PC-9 (cell line): ENCODE data around the gene ARHGAP40. TPM values are rescaled to one million over a fixed set of nuclear protein-coding genes. Genes with fewer than 3 reads are reported as not detected.

Experiments used
- BruUV-seq: library from RNA; stranded (reverse); fragments of 400-500 nt; replicated peaks from 2 replicates; lab custom pipeline; 2021; lab: Mats Ljungman, UMichigan
- CTCF ChIA-PET: fragments of 300-600 bp; sonication (Branson Sonifier 250); formaldehyde crosslinking; loops from one replicate; lab custom pipeline; 2022; ENCODE audit warnings: antibody characterized with exemption; lab: Charles Lee
- POLR2A ChIA-PET: fragments of 300-600 bp; sonication (Branson Sonifier 250); formaldehyde crosslinking; loops from one replicate; lab custom pipeline; 2022; ENCODE audit warnings: antibody characterized with exemption; ENCODE audit not compliant: unreplicated experiment; lab: Charles Lee
- DNase-seq, 2 experiments: peaks; one replicate each; pipeline versions ENCODE4 v3.0.0 to v3.0.0-alpha.2; 2015 to 2022; ENCODE audit warnings: mixed read lengths in 1 of 2
- H2AFZ ChIP-seq: fragments of 200-600 bp; sonication (generic); 2 replicates; pipeline ENCODE4 v1.8.1; 2017; ENCODE audit warnings: antibody characterized with exemption
- H3F3A ChIP-seq: fragments of 200-600 bp; sonication (generic); 2 replicates; pipeline ENCODE4 v1.8.1; 2017; ENCODE audit warnings: antibody characterized with exemption, mild to moderate bottlenecking, low read depth; ENCODE audit not compliant: insufficient read depth
- H3K27ac ChIP-seq: fragments of 200-600 bp; sonication (generic); 2 replicates; pipeline ENCODE4 v1.6.1; 2016; ENCODE audit warnings: mixed run types
- H3K27me3 ChIP-seq: fragments of 200-600 bp; sonication (generic); 2 replicates; pipeline ENCODE4 v1.6.1; 2016; ENCODE audit warnings: low read depth, mixed run types; ENCODE audit not compliant: insufficient read depth
- H3K36me3 ChIP-seq: fragments of 200-600 bp; sonication (generic); 2 replicates; pipeline ENCODE4 v1.6.1; 2016; ENCODE audit warnings: low read depth, mixed run types
- H3K4me1 ChIP-seq: fragments of 200-600 bp; sonication (generic); replicated peaks from 2 replicates; pipeline ENCODE4 v1.6.1; 2016; ENCODE audit warnings: mixed run types; ENCODE audit not compliant: insufficient read depth
- H3K4me2 ChIP-seq: fragments of 200-600 bp; sonication (generic); 2 replicates; pipeline ENCODE4 v1.6.1; 2017; ENCODE audit warnings: mixed run types
- H3K4me3 ChIP-seq: fragments of 200-600 bp; sonication (generic); 2 replicates; pipeline ENCODE4 v1.6.1; 2016; ENCODE audit warnings: mixed run types
- H3K79me2 ChIP-seq: fragments of 200-600 bp; sonication (generic); 2 replicates; pipeline ENCODE4 v1.6.1; 2017; ENCODE audit warnings: low read depth, mixed run types
- H3K9me2 ChIP-seq: fragments of 200-600 bp; sonication (generic); 2 replicates; pipeline ENCODE4 v1.8.1; 2017; ENCODE audit warnings: mild to moderate bottlenecking; ENCODE audit not compliant: insufficient read depth
- H3K9me3 ChIP-seq: fragments of 200-600 bp; sonication (generic); 2 replicates; pipeline ENCODE4 v1.8.1; 2016; ENCODE audit warnings: low read depth; ENCODE audit not compliant: insufficient read depth
- H4K20me1 ChIP-seq: fragments of 200-600 bp; sonication (generic); 2 replicates; pipeline ENCODE4 v1.8.1; 2017; ENCODE audit not compliant: insufficient read depth
- CTCF ChIP-seq: fragments of 200-600 bp; sonication (generic); conservative IDR thresholded peaks from 2 replicates; pipeline ENCODE4 v1.6.1; 2017; ENCODE audit warnings: mixed run types, antibody characterized with exemption, mild to moderate bottlenecking, moderate library complexity
- EZH2 ChIP-seq: fragments of 200-600 bp; sonication (generic); IDR thresholded peaks from 2 replicates; pipeline ENCODE4 v1.8.0; 2017; ENCODE audit warnings: antibody characterized with exemption, low read depth
- intact Hi-C: fragments of 100-400 bp; cut with micrococcal nuclease; formaldehyde crosslinking; loops from one replicate; pipeline ENCODE4 v1.10.0; 2022; ENCODE audit not compliant: unreplicated experiment
- total RNA-seq: library from RNA; stranded (reverse); gene quantifications from 2 replicates; pipeline ENCODE4 v1.2.3, GENCODE V29; 2021

The ARHGAP40 gene
- total RNA-seq, 1 experiment from 2014 or later = 0.92 TPM

DNA sequence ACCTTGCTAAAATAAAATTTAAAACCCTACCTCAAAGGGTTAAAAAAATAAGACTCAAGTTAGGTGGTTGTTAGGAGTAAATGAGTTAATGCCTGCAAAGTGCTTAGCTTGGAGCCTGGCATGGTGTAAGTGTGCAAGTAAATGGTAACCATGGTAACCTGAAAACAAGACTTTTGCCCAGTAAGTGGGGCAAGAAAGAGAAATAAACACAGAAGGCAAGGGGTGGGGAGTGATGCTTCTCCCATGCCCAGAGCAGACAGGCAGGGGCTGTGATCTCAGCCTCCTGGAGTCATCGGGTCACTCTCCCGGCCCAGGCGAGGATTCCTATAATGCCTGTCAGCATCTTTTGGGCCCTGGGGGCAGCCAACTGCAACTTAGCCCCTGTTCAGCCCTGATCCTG is 63.5 kb downstream of the ARHGAP40 start:
- H3K4me3 ChIP-seq = no peak overlapping the region
- no peaks in the 10 kb centered on the region for H3K9me2 ChIP-seq
- no peaks in the 10 kb centered on the region for H3K36me3 ChIP-seq
- no peaks in the 10 kb centered on the region for H3F3A ChIP-seq
- H3K27ac ChIP-seq = no peak overlapping the region
- no peaks in the 10 kb centered on the region for H3K4me1 ChIP-seq
- H3K9me3 ChIP-seq = no peaks in the 10 kb centered on the region
- TF ChIP-seq CTCF = no peak
- no peak for TF ChIP-seq EZH2
- DNase-seq = no peak
- no peak overlapping the region for H2AFZ ChIP-seq
- intact Hi-C loops = no loop called here
- ChIA-PET POLR2A (no interaction called here), CTCF (no interaction called here)
- peaks cover 89% of the 10 kb centered on the region for H3K27me3 ChIP-seq
- H4K20me1 ChIP-seq = no peaks in the 10 kb centered on the region
- BruUV-seq = no TSS peak
- H3K79me2 ChIP-seq = no peaks in the 10 kb centered on the region
- no peak overlapping the region for H3K4me2 ChIP-seq

- no peaks in the 10 kb centered on the region for H3K9me3 ChIP-seq
- CTCF ChIA-PET = interaction anchor here (0.7 kb wide), 1 partner anchor 267 kb away, joined by 3 read pairs; no protein-coding TSS in a partner anchor
- no peak overlapping the region for H3K4me3 ChIP-seq
- no peaks in the 10 kb centered on the region for H4K20me1 ChIP-seq
- no peaks in the 10 kb centered on the region for H3K9me2 ChIP-seq
- H3K4me2 ChIP-seq = no peak overlapping the region
- no peaks in the 10 kb centered on the region for H3F3A ChIP-seq
- intact Hi-C loops = no loop called here
- TF ChIP-seq EZH2 = no peak
- no peak for TF ChIP-seq CTCF
- H3K27ac ChIP-seq = no peak overlapping the region
- no peaks in the 10 kb centered on the region for H3K79me2 ChIP-seq
- no TSS peak for BruUV-seq
- no peak overlapping the region for H2AFZ ChIP-seq
- no peaks in the 10 kb centered on the region for H3K36me3 ChIP-seq
- POLR2A ChIA-PET = no interaction called here
- DNase-seq = no peak
- H3K4me1 ChIP-seq = no peaks in the 10 kb centered on the region
- peaks cover 89% of the 10 kb centered on the region for H3K27me3 ChIP-seq
Observed at GRCh38 chr20:38665506-38666285, 64.1 kb downstream of the ARHGAP40 start.

DNA sequence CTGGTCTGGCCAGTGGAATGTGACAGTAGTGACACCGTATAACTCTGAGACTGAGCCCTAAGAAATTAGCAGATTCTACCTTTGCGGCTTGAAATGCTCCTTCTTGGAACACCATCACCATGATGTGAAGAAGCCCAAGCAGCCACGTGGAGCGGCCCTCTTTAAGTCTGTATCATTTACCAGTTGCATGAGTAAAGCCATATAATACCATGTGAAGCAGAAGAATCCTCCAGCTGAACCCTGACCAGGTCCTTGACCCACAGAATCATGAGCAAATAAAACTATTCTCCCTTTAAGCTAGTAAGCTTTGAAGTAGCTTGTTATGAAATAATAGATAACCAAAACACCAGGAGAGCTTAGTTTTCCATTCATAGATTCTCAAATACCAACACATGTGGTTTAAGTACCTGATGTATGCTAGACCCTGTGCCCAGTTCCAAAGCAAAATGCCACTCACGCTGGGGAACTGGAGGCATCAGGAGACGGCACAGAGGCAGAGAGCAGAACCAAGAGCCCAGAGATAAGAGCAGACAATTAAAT is 65.9 kb downstream of the ARHGAP40 start:
- Histone ChIP-seq H2AFZ (no peak overlapping the region), H3K4me2 (no peak overlapping the region), H3K9me2 (no peaks in the 10 kb centered on the region), H3F3A (no peaks in the 10 kb centered on the region), H3K27ac (no peak overlapping the region), H3K36me3 (no peaks in the 10 kb centered on the region), H3K9me3 (no peaks in the 10 kb centered on the region), H3K79me2 (no peaks in the 10 kb centered on the region), H3K27me3 (peaks cover 97% of the 10 kb centered on the region), H3K4me1 (no peaks in the 10 kb centered on the region), H3K4me3 (no peak overlapping the region), H4K20me1 (no peaks in the 10 kb centered on the region)
- intact Hi-C loops = no loop called here
- CTCF ChIA-PET = no interaction called here
- no peak for TF ChIP-seq CTCF
- no peak for TF ChIP-seq EZH2
- POLR2A ChIA-PET = no interaction called here
- BruUV-seq = no TSS peak
- DNase-seq = no peak
